Measurements from ENCODE around the gene TRIM65. TPM values are rescaled to one million over a fixed set of nuclear protein-coding genes. Genes with fewer than 3 reads are reported as not detected.

TRIM65 gene
- total and polyA plus RNA-seq, 2 of the 13 experiments (the other 11 are each of a cell fraction or from before 2014, with no cell fraction given): 10.3 to 22.4 TPM

- TF ChIP-seq CSRNP1 (CRISPR knock-in tag; IDR thresholded peaks at IDR 0.05) (no peak), ZMYM4 (CRISPR knock-in tag; IDR thresholded peaks at IDR 0.05) (no peak), POGZ (CRISPR knock-in tag; IDR thresholded peaks at IDR 0.05) (no peak), RBAK (CRISPR knock-in tag; IDR thresholded peaks at IDR 0.05) (no peak), ISX (CRISPR knock-in tag; conservative IDR thresholded peaks at IDR 0.05) (no peak), SETDB1 (CRISPR knock-in tag; IDR thresholded peaks at IDR 0.05; ENCODE audit: borderline replicate concordance) (no peak), ZNF775 (CRISPR knock-in tag; IDR thresholded peaks at IDR 0.05; ENCODE audit: borderline replicate concordance) (no peak), HNF1A (IDR thresholded peaks at IDR 0.05; ENCODE audit: low read depth) (no peak), HNF1A (CRISPR knock-in tag; IDR thresholded peaks at IDR 0.05; ENCODE audit: borderline replicate concordance) (no peak; the same call in 1 of the 2 replicates), SOX6 (IDR thresholded peaks at IDR 0.05) (no peak), SOX6 (CRISPR knock-in tag; IDR thresholded peaks at IDR 0.05) (no peak), ZNF879 (CRISPR knock-in tag; IDR thresholded peaks at IDR 0.05) (no peak), NR1H2 (CRISPR knock-in tag; IDR thresholded peaks at IDR 0.05; ENCODE audit: borderline replicate concordance, low read depth) (no peak), ZNF652 (CRISPR knock-in tag; IDR thresholded peaks at IDR 0.05; ENCODE audit: borderline replicate concordance, low read depth) (no peak)
- TF ChIP-seq, protein P1, sequence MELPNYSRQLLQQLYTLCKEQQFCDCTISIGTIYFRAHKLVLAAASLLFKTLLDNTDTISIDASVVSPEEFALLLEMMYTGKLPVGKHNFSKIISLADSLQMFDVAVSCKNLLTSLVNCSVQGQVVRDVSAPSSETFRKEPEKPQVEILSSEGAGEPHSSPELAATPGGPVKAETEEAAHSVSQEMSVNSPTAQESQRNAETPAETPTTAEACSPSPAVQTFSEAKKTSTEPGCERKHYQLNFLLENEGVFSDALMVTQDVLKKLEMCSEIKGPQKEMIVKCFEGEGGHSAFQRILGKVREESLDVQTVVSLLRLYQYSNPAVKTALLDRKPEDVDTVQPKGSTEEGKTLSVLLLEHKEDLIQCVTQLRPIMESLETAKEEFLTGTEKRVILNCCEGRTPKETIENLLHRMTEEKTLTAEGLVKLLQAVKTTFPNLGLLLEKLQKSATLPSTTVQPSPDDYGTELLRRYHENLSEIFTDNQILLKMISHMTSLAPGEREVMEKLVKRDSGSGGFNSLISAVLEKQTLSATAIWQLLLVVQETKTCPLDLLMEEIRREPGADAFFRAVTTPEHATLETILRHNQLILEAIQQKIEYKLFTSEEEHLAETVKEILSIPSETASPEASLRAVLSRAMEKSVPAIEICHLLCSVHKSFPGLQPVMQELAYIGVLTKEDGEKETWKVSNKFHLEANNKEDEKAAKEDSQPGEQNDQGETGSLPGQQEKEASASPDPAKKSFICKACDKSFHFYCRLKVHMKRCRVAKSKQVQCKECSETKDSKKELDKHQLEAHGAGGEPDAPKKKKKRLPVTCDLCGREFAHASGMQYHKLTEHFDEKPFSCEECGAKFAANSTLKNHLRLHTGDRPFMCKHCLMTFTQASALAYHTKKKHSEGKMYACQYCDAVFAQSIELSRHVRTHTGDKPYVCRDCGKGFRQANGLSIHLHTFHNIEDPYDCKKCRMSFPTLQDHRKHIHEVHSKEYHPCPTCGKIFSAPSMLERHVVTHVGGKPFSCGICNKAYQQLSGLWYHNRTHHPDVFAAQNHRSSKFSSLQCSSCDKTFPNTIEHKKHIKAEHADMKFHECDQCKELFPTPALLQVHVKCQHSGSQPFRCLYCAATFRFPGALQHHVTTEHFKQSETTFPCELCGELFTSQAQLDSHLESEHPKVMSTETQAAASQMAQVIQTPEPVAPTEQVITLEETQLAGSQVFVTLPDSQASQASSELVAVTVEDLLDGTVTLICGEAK (IDR thresholded peaks at IDR 0.05): no peak
- TF ChIP-seq, protein P1 (CRISPR knock-in tag; IDR thresholded peaks at IDR 0.05): no peak
Measured at GRCh38 chr17:75914643-75915267, 18.0 kb upstream of the TRIM65 start (continued).

Measured in HepG2 (cell line).